Testis (tissue), 2 donors: ENCODE results near the gene PIGS.
"Not testable (repeated sequence)": the region's sequence is repeated elsewhere in the genome, so short reads cannot be mapped to it uniquely, and the experiment has no call there.

Source experiments
- CTCF ChIP-seq, 3 experiments: fragments of 450-650 bp in 2 of 3; fragments of 200-600 bp in 1 of 3; sonication (generic) in 1 of 3; IDR thresholded peaks; one replicate each; pipeline ENCODE4 v1.5.1; 2016 to 2019; ENCODE audit warnings: antibody characterized with exemption in 3 of 3, mild to moderate bottlenecking in 2 of 3, moderate library complexity in 1 of 3
- POLR2A ChIP-seq: fragments of 450-650 bp; IDR thresholded peaks from one replicate; pipeline ENCODE4 v1.6.1; 2017; ENCODE audit warnings: antibody characterized with exemption, mild to moderate bottlenecking, moderate library complexity

GRCh38 chr17:28522281-28522680, 49.0 kb downstream of the PIGS start:
- not testable (repeated sequence) for TF ChIP-seq CTCF (IDR thresholded peaks at IDR 0.05); POLR2A
